Activated T-cell treated with anti-CD3 and anti-CD28 coated beads, Interleukin-2, amount 50 U/mL, for 72 hours (primary cell): ENCODE results near the gene GNA14. TPM values are rescaled to one million over a fixed set of nuclear protein-coding genes. Genes with fewer than 3 reads are reported as not detected.

Experiments used
- ATAC-seq, 2 donors: fragments of 150-1000 bp; cut with Tn5 transposase; replicated peaks in 1 of 2; 2 replicates each; pipeline ENCODE4 v1.10.0; 2021; ENCODE audit warnings: moderate library complexity in 2 of 2, mild to moderate bottlenecking in 1 of 2
- DNase-seq, 2 donors: peaks; one replicate each; pipeline ENCODE4 v3.0.0; 2021 to 2022; ENCODE audit warnings: mixed read lengths in 1 of 2
- H3K27ac Mint-ChIP-seq: one replicate; pipeline ENCODE4 v1.8.0; 2022; ENCODE audit warnings: mild to moderate bottlenecking, moderate library complexity, mixed read lengths
- H3K27me3 Mint-ChIP-seq: one replicate; pipeline ENCODE4 v1.8.0; 2022; ENCODE audit warnings: low read depth, mixed read lengths
- H3K36me3 Mint-ChIP-seq, 2 donors: one replicate each; pipeline ENCODE4 v1.8.0; 2022; ENCODE audit warnings: mixed read lengths in 2 of 2, mild to moderate bottlenecking in 1 of 2; ENCODE audit not compliant: insufficient read depth in 2 of 2
- H3K4me1 Mint-ChIP-seq: one replicate; pipeline ENCODE4 v1.8.0; 2022; ENCODE audit warnings: low read depth, mixed read lengths
- H3K4me3 Mint-ChIP-seq, 2 donors: one replicate each; pipeline ENCODE4 v1.8.0; 2022; ENCODE audit warnings: mild to moderate bottlenecking in 2 of 2, mixed read lengths in 2 of 2, moderate library complexity in 2 of 2
- H3K9me3 Mint-ChIP-seq, 2 donors: one replicate each; pipeline ENCODE4 v1.8.0; 2022; ENCODE audit warnings: mixed read lengths in 2 of 2
- total RNA-seq, 2 donors: library from RNA; stranded (reverse); gene quantifications; one replicate each; pipeline ENCODE4 v1.2.3, GENCODE V29; 2022

Gene GNA14
- total RNA-seq, 2 donors from 2014 or later, result 0.29 TPM; not detected in 1

- peak; percentile 98 for ATAC-seq
- Mint-ChIP-seq H3K4me3 (peak overlapping the region; percentile 44 to 95), H3K27ac (peak overlapping the region; percentile 99), H3K27me3 (no peaks in the 10 kb centered on the region), H3K9me3 (peaks cover 3 to 10% of the 10 kb centered on the region in 2 donors), H3K4me1 (peaks cover 30% of the 10 kb centered on the region), H3K36me3 (peaks cover 7 to 17% of the 10 kb centered on the region in 2 donors)
- peak; percentile 77 to 82 for DNase-seq
Measured at GRCh38 chr9:77475641-77476473, 172.3 kb downstream of the GNA14 start.

GRCh38 chr9:77474936-77475335, 173.2 kb downstream of the GNA14 start:
- Mint-ChIP-seq H3K9me3 (peaks cover 3 to 10% of the 10 kb centered on the region in 2 donors), H3K4me1 (peaks cover 30% of the 10 kb centered on the region), H3K36me3 (peaks cover 7 to 16% of the 10 kb centered on the region in 2 donors), H3K27ac (peak overlapping the region; percentile 51), H3K4me3 (peak overlapping the region in 1 of 2 donors; percentile 95), H3K27me3 (no peaks in the 10 kb centered on the region)
- no peak for ATAC-seq
- DNase-seq, result no peak

DNA sequence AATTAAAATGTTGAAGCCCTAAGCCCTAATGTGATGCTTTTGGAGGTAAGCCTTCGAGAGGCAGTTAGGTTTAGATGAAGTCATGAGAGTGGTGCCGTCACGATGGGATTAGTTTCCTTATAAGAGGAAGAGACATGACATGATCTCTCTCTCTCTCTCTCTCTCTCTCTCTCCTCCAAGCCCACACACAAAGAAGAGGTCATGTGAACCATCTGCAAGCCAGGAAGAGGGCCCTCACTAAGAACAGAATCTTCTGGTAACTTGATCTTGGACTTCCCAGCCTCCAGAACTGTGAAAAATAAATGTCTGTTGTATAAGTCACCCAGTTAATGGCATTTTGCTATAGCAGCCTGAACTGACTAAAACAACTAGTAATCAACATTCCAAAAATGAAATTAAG, 175.5 kb downstream of the GNA14 start:
- Mint-ChIP-seq H3K36me3 (peaks cover 3 to 12% of the 10 kb centered on the region in 2 donors), H3K4me3 (no peak overlapping the region), H3K27me3 (no peaks in the 10 kb centered on the region), H3K27ac (no peak overlapping the region), H3K9me3 (peaks cover 3 to 7% of the 10 kb centered on the region in 2 donors), H3K4me1 (peaks cover 28% of the 10 kb centered on the region)
- no peak for DNase-seq
- ATAC-seq, result no peak

DNA sequence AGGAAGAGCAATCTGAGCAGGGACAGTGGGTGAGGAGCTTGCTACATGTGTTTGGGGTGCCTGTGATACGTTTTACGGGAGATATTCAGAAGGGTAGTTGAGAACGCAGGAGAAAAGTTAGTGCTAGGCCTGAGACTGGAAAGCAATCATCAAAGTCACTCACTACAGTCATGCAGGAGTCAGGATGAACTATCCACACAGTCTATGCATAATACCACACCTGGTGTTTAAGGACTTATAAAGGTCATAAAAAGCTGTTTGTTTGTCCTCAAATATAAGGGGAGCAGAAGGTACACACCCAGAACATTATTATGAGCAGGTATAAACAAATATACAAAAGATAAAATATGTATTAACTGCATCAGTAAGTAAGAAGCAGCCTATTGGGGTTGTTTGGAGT, 176.6 kb downstream of the GNA14 start:
- Mint-ChIP-seq H3K9me3 (peaks cover 3 to 5% of the 10 kb centered on the region in 2 donors), H3K4me3 (no peak overlapping the region), H3K27ac (no peak overlapping the region), H3K4me1 (peaks cover 19% of the 10 kb centered on the region), H3K36me3 (peaks cover 0 to 12% of the 10 kb centered on the region in 2 donors), H3K27me3 (no peaks in the 10 kb centered on the region)
- no peak for ATAC-seq
- DNase-seq, result no peak

- DNase-seq (no peak), ATAC-seq (no peak)
- Mint-ChIP-seq H3K27ac (no peak overlapping the region), H3K9me3 (peaks cover 3 to 5% of the 10 kb centered on the region in 2 donors), H3K36me3 (peaks cover 0 to 12% of the 10 kb centered on the region in 2 donors), H3K4me3 (no peak overlapping the region), H3K27me3 (peaks cover 5% of the 10 kb centered on the region), H3K4me1 (peaks cover 10% of the 10 kb centered on the region)
Measured at GRCh38 chr9:77469515-77470231, 178.4 kb downstream of the GNA14 start.

GRCh38 chr9:77464661-77465060, 183.5 kb downstream of the GNA14 start:
- ATAC-seq (no peak), DNase-seq (no peak)
- no peak overlapping the region for H3K27ac Mint-ChIP-seq
- no peaks in the 10 kb centered on the region for H3K36me3 Mint-ChIP-seq
- H3K9me3 Mint-ChIP-seq, result no peaks in the 10 kb centered on the region
- peaks cover 5% of the 10 kb centered on the region for H3K27me3 Mint-ChIP-seq
- H3K4me1 Mint-ChIP-seq, result peaks cover 10% of the 10 kb centered on the region
- no peak overlapping the region for H3K4me3 Mint-ChIP-seq

DNA sequence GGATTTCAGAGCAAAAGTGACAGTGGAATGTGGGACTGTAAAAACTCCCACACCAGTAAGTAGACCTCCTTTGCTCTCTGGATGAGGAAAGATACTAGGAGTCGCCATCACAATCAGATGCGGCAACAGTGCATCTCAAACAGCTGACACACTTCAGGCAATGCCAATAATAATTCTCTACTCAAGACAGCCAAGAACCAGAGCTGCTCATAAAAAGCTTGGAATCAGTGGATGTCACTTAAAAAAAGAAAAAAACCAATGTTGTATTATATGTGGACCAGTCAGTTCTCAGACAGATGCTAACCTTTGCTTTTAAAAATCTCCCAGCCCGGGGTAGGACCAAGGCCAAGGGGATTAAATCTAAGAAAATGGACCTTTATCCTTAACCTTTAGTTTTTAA, 185.0 kb downstream of the GNA14 start:
- Mint-ChIP-seq H3K4me3 (no peak overlapping the region), H3K9me3 (no peaks in the 10 kb centered on the region), H3K4me1 (peaks cover 11% of the 10 kb centered on the region), H3K27me3 (peaks cover 5% of the 10 kb centered on the region), H3K36me3 (no peaks in the 10 kb centered on the region), H3K27ac (no peak overlapping the region)
- ATAC-seq (no peak), DNase-seq (no peak)

DNA sequence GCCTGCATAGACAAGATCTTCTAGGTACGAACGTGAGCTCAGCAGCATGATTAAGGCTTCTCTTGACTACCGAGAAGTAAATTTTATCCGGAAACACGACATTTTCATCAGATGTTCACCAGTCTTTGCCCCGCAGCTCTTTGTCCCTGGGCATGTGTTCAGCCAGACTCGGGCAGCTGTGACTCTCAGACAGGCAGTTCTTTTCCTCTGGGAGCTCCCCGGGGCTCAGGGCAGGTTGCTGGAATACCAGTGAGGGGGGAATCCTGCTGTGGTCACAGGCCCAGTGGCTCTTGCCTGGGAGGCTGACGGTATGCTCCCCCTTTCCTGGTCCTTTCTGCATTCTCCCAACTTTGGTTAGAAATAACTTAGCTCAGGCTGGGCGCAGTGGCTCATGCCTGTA, 186.1 kb downstream of the GNA14 start:
- Mint-ChIP-seq H3K27ac (no peak overlapping the region), H3K36me3 (no peaks in the 10 kb centered on the region), H3K4me3 (no peak overlapping the region), H3K27me3 (peaks cover 5% of the 10 kb centered on the region), H3K4me1 (peaks cover 17% of the 10 kb centered on the region), H3K9me3 (no peaks in the 10 kb centered on the region)
- ATAC-seq, result no peak
- no peak for DNase-seq

DNA sequence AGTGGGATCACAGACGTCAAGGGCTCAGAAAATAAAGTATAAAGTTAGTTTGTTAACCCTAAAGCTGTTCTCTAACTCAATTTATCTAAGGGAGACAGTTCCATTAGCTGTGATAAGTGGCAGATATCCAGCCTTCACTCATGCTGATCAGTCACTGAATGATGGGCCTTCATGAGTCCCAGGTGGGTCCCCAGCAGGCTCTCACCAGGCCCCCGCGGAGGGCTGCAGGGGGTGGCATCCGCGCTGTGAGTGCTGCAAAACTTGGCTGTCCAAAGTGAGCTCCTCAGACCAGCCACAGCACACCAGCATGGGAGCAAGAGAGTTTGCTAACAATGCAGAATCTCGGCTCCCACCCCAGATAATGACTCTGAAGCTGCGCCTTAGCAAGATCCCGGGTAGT, 187.2 kb downstream of the GNA14 start:
- Mint-ChIP-seq H3K36me3 (no peaks in the 10 kb centered on the region), H3K27me3 (peaks cover 2% of the 10 kb centered on the region), H3K9me3 (no peaks in the 10 kb centered on the region), H3K4me3 (no peak overlapping the region), H3K4me1 (peaks cover 12% of the 10 kb centered on the region), H3K27ac (no peak overlapping the region)
- DNase-seq, result no peak
- ATAC-seq, result no peak

- peak; percentile 68 to 69 for DNase-seq
- Mint-ChIP-seq H3K4me1 (peaks cover 28% of the 10 kb centered on the region), H3K27me3 (no peaks in the 10 kb centered on the region), H3K27ac (no peak overlapping the region), H3K4me3 (no peak overlapping the region), H3K9me3 (no peaks in the 10 kb centered on the region), H3K36me3 (no peaks in the 10 kb centered on the region)
- ATAC-seq, result peak; percentile 71 to 81
Measured at GRCh38 chr9:77457916-77458592, 190.1 kb downstream of the GNA14 start.

DNA sequence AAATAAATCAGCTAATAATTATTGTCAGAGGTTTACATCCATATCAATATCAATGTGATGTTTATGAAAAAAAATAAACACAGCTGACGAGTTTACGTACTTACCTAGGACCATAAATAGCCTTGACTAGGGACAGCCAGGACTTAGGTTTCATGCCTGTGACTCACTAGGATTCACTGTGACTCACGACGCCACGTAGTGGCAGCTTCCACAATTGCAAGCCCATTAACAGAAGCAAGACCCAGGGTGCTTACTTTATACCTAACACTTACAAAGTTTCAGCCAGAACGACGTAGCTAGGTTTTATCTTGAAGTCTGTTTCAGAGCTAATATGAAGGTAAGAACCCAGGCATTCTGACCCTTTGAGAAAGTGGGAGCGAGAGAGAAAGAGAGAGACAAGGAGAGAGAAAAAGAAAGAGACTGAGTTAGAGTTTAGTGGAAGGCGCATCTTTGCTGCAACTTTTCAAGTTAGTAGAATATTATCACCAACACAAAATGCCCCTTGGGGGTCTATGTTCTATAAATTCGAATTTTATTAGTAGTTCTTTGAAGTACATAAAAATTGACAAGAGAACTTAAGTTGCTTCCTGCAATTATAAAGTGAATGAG, 191.2 kb downstream of the GNA14 start:
- H3K4me3 Mint-ChIP-seq, result no peak overlapping the region
- no peaks in the 10 kb centered on the region for H3K36me3 Mint-ChIP-seq

DNA sequence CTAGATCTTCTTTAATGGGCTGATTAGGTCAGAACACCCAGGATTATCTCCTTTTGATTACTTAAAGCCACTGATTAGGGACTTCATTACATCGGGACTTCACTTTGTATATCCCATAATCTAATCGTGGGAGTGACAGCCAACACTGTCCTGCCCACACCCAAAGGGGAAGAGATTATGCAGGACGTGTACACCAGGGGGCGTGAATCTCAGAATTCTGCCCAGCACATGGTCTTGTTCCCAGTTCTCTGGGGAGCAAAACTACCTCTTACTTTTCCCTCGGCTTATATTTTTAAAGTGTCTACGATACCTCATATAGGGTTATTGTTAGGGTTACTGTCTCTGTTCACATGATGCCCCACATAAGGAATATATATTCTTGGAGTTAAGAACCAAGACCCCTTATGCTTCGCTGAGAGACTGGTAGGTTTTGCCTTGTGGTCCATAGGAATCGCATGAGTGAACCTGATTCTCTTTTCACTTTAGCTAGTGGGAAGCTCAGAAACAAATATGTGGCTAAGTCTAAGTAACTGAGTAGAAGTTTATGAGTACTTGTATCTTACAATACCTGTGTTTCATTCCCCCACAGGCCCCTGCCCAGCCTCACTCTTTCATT, 192.7 kb downstream of the GNA14 start:
- peaks cover 28% of the 10 kb centered on the region for H3K4me1 Mint-ChIP-seq
- no peak overlapping the region for H3K4me3 Mint-ChIP-seq
- no peaks in the 10 kb centered on the region for H3K27me3 Mint-ChIP-seq
- H3K9me3 Mint-ChIP-seq, result peaks cover 0 to 2% of the 10 kb centered on the region in 2 donors
- ATAC-seq, result peak in 1 of 2 donors; percentile 45
- H3K27ac Mint-ChIP-seq, result no peak overlapping the region
- DNase-seq, result peak; percentile 43 to 53
- H3K36me3 Mint-ChIP-seq, result peaks cover 0 to 2% of the 10 kb centered on the region in 2 donors

More for the DNA sequence above, 191.2 kb downstream of the GNA14 start:
- DNase-seq (peak; percentile 83 to 84), ATAC-seq (peak; percentile 85 to 89)
- Mint-ChIP-seq H3K27me3 (no peaks in the 10 kb centered on the region), H3K4me1 (peaks cover 28% of the 10 kb centered on the region), H3K9me3 (no peaks in the 10 kb centered on the region), H3K27ac (no peak overlapping the region)
